SU-DHL-6 (cell line): ENCODE results near the gene MARCHF7.
A peak's percentile ranks its signal among the peaks of the same experiment; 100 is the strongest.
"Not testable (repeated sequence)": the region's sequence is repeated elsewhere in the genome, so short reads cannot be mapped to it uniquely, and the experiment has no call there.

Experiments
- H2AFZ ChIP-seq: fragments of 200-600 bp; sonication (generic); 2 replicates; pipeline ENCODE4 v1.6.1; 2014; ENCODE audit warnings: low read depth, mild to moderate bottlenecking, moderate library complexity, mixed read lengths, antibody characterized with exemption, low read length; ENCODE audit not compliant: severe bottlenecking
- H3F3A ChIP-seq: fragments of 200-600 bp; shearing (Covaris generic); 2 replicates; pipeline ENCODE4 v1.6.0; 2016; ENCODE audit warnings: antibody characterized with exemption, mild to moderate bottlenecking; ENCODE audit not compliant: insufficient read depth
- H3K27ac ChIP-seq: fragments of 200-600 bp; sonication (generic); 2 replicates; pipeline ENCODE4 v1.5.1; 2016; ENCODE audit warnings: low read depth, mild to moderate bottlenecking, low read length, moderate library complexity, mixed read lengths
- H3K27me3 ChIP-seq: fragments of 200-600 bp; sonication (generic), shearing (Covaris generic); 2 replicates; pipeline ENCODE4 v1.6.0; 2014; ENCODE audit warnings: mild to moderate bottlenecking, low read length
- H3K36me3 ChIP-seq: fragments of 200-600 bp; sonication (generic); 2 replicates; pipeline ENCODE4 v1.6.1; 2014; ENCODE audit warnings: mild to moderate bottlenecking, low read length, mixed read lengths
- H3K4me2 ChIP-seq: fragments of 300-600, 200-600 bp; shearing (Covaris generic), sonication (generic); 2 replicates; pipeline ENCODE4 v1.6.0; 2014; ENCODE audit warnings: low read length, low read depth, mild to moderate bottlenecking; ENCODE audit not compliant: poor library complexity, severe bottlenecking
- H3K4me3 ChIP-seq: fragments of 200-600 bp; sonication (generic); 2 replicates; pipeline ENCODE4 v1.5.1; 2014; ENCODE audit warnings: antibody characterized with exemption, low read length, mild to moderate bottlenecking, mixed read lengths; ENCODE audit not compliant: insufficient read depth, poor library complexity, severe bottlenecking
- H3K79me2 ChIP-seq: fragments of 200-600 bp; sonication (generic); 2 replicates; pipeline ENCODE4 v1.6.1; 2014; ENCODE audit warnings: mild to moderate bottlenecking, low read length, moderate library complexity; ENCODE audit not compliant: insufficient read depth
- H3K9ac ChIP-seq: fragments of 200-600 bp; sonication (generic); 2 replicates; pipeline ENCODE4 v1.7.0; 2014; ENCODE audit warnings: mild to moderate bottlenecking, low read length
- H3K9me2 ChIP-seq: fragments of 200-600 bp; sonication (generic); replicated peaks from 2 replicates; pipeline ENCODE4 v1.6.1; 2014; ENCODE audit warnings: low read length; ENCODE audit not compliant: insufficient read depth
- H3K9me3 ChIP-seq: fragments of 200-600 bp; sonication (generic); 2 replicates; pipeline ENCODE4 v1.6.1; 2014; ENCODE audit warnings: low read length, mixed read lengths; ENCODE audit not compliant: insufficient read depth
- H4K20me1 ChIP-seq: fragments of 200-600 bp; sonication (generic); 2 replicates; pipeline ENCODE4 v1.6.1; 2014; ENCODE audit warnings: low read depth, mild to moderate bottlenecking, antibody characterized with exemption, low read length, moderate library complexity, mixed read lengths
- EZH2phosphoT487 ChIP-seq: fragments of 200-600 bp; sonication (generic), shearing (Covaris generic); conservative IDR thresholded peaks from 2 replicates; pipeline ENCODE4 v1.6.1; 2018; ENCODE audit warnings: mild to moderate bottlenecking, antibody characterized with exemption, low read length, moderate library complexity, mixed read lengths
- TF ChIP-seq, protein P1 (sequence below): fragments of 200-600 bp; sonication (generic); IDR thresholded peaks from one replicate; pipeline ENCODE4 v1.5.1; 2017; ENCODE audit warnings: antibody characterized with exemption, mild to moderate bottlenecking, low read length, moderate library complexity; ENCODE audit not compliant: insufficient read depth, poor library complexity, severe bottlenecking

The MARCHF7 gene

DNA sequence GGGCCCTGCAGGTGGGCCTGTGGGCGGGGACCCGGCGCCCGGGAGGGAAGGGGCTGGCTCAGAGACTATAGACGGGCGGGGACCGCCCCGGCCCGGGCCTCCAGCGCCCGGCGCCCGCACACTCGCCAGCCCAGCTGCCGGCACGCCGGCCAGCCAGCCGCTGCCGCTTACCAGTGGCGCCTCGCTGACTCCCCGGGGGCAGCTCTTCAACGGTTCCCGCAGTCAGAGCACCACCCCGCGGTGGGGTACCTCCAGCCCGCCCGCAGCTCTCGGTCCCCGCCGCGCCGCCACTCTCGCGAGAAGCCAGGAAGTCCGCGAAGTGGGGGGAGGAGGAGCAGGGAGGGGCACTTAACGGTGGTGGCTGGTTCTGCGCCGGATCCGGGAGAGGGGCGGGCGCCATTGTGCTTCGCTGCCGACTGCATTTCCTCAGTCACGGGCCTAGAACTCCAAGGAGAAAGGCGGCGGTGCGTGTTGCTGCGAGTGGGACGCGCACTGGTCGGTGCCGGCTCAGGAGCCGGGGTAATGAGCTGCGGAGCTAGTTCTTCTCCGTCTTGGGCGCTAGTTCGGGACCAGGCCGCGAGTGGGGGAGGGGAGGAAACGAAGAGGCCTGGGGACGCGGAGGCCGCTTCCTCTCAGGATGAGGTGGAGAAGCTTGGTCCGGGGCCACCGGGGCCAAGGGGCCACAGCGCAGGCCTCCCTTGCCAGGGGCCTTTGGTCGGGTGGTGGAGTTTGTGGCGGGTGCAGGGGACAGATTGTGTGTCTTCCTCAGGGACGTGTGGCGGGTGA, at the start of gene MARCHF7:
MARCHF7 (plus strand) TSS at position 364 of the 786 bp plus-strand sequence. CDS start 16,517 bp downstream, outside the sequence.
- Histone ChIP-seq H3K27ac (peak within 1 kb of the TSS; percentile 94), H3K27me3 (no peaks in the 10 kb centered on the region), H3K9me3 (no peaks in the 10 kb centered on the region), H4K20me1 (peaks cover 38% of the 10 kb centered on the region), H3K9ac (peak within 1 kb of the TSS; percentile 99), H3K4me3 (peak within 1 kb of the TSS; percentile 96), H3K36me3 (peaks cover 13% of the 10 kb centered on the region), H3F3A (peaks cover 13% of the 10 kb centered on the region), H3K4me2 (peak within 1 kb of the TSS; percentile 90), H3K79me2 (peaks cover 50% of the 10 kb centered on the region), H3K9me2 (no peaks in the 10 kb centered on the region), H2AFZ (peak within 1 kb of the TSS; percentile 95)
- TF ChIP-seq, protein P1, sequence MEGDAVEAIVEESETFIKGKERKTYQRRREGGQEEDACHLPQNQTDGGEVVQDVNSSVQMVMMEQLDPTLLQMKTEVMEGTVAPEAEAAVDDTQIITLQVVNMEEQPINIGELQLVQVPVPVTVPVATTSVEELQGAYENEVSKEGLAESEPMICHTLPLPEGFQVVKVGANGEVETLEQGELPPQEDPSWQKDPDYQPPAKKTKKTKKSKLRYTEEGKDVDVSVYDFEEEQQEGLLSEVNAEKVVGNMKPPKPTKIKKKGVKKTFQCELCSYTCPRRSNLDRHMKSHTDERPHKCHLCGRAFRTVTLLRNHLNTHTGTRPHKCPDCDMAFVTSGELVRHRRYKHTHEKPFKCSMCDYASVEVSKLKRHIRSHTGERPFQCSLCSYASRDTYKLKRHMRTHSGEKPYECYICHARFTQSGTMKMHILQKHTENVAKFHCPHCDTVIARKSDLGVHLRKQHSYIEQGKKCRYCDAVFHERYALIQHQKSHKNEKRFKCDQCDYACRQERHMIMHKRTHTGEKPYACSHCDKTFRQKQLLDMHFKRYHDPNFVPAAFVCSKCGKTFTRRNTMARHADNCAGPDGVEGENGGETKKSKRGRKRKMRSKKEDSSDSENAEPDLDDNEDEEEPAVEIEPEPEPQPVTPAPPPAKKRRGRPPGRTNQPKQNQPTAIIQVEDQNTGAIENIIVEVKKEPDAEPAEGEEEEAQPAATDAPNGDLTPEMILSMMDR: peak; percentile 23
- no peak for TF ChIP-seq EZH2phosphoT487

- not testable (repeated sequence) for H3K9me3 ChIP-seq, H3K4me2 ChIP-seq, H3K36me3 ChIP-seq, H4K20me1 ChIP-seq, H3F3A ChIP-seq, H3K9ac ChIP-seq, H3K27me3 ChIP-seq, H3K4me3 ChIP-seq, H3K27ac ChIP-seq, H3K9me2 ChIP-seq, H2AFZ ChIP-seq, H3K79me2 ChIP-seq
Observed at GRCh38 chr2:159667423-159667822, 44.9 kb upstream of the MARCHF7 start.

DNA sequence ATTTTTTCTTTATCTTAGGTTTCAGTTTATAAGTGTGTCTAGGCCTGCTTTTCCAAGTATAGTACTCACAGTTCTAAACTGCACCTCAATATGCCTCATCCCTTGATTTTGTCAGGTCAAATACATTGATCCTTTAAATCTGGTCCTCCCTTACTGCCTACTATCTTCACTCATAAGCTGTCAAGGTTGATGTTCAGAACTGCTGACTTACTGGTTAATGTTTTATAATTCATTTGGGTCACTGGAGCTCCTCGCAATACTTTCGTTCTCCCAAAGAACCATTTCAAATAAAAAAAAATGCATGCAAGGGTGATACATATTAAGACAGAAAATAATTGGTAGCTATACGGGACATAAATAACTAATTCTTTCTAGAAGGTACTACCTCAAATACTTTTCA, 41.3 kb upstream of the MARCHF7 start:
- no peaks in the 10 kb centered on the region for H3K9me2 ChIP-seq
- no peak overlapping the region for H2AFZ ChIP-seq
- TF ChIP-seq EZH2phosphoT487: no peak
- TF ChIP-seq, protein P1: no peak
- H3K36me3 ChIP-seq: no peaks in the 10 kb centered on the region
- H3F3A ChIP-seq: no peaks in the 10 kb centered on the region
- no peaks in the 10 kb centered on the region for H3K9me3 ChIP-seq
- no peaks in the 10 kb centered on the region for H3K27me3 ChIP-seq
- no peak overlapping the region for H3K4me2 ChIP-seq
- no peak overlapping the region for H3K27ac ChIP-seq
- no peak overlapping the region for H3K9ac ChIP-seq
- H4K20me1 ChIP-seq: no peaks in the 10 kb centered on the region
- H3K79me2 ChIP-seq: no peaks in the 10 kb centered on the region
- H3K4me3 ChIP-seq: no peak overlapping the region

DNA sequence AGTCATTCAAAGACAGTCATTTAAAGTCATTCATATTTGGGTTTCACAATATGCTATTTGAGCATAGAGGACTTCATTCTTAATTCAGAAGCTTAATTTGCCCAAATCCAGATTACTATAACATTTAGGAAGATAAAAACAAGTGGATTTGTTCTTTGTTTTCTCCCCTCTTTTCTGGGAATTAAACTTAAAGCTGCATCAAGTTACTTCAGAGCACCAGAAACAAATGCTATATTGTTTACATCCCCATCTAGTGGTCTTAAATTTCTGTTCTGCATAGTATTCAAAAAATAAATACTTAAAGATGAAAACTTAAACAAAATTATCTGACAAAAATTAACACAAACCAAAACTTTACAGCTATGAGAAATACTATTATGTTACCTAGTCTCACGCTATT, 34.7 kb upstream of the MARCHF7 start:
- TF ChIP-seq EZH2phosphoT487: no peak
- TF ChIP-seq, protein P1: peak; percentile 25
- no peak overlapping the region for H3K4me3 ChIP-seq
- no peaks in the 10 kb centered on the region for H4K20me1 ChIP-seq
- H3K27me3 ChIP-seq: no peaks in the 10 kb centered on the region
- H3K79me2 ChIP-seq: no peaks in the 10 kb centered on the region
- H3K9me2 ChIP-seq: no peaks in the 10 kb centered on the region
- H3K4me2 ChIP-seq: no peak overlapping the region
- no peaks in the 10 kb centered on the region for H3F3A ChIP-seq
- H3K27ac ChIP-seq: no peak overlapping the region
- no peak overlapping the region for H2AFZ ChIP-seq
- H3K9me3 ChIP-seq: no peaks in the 10 kb centered on the region
- H3K9ac ChIP-seq: no peak overlapping the region
- no peaks in the 10 kb centered on the region for H3K36me3 ChIP-seq
